ENCODE measurements around the gene TRIM25.

TRIM25 gene

DNA sequence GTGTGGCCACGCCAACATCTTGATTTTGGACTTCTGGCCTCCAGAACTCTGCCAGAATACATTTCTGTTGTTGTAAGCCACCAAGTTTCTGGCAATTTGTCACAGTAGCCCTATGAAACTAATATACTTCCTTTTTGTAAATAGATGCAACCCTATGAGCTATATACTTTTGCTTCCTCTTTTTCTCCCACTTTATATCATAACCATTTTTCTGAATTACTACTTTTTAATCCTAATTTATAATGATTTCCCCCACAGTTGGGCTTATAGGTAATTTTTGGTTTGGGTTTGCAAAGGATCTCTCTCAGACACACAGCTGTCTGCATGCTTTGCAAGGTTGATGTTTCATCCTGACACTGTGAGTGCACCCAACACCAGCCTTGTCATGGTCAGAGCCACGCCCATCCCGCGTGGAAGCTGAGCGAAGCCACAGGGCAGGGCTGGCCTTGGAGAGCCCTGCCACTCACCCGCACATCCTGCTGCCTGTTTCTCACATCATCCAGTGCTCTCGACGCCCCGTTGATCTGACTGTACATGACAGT, 5.8 kb downstream of the TRIM25 start:
- no peak for TF ChIP-seq CTBP1 (IDR thresholded peaks at IDR 0.05; ENCODE audit: borderline replicate concordance)
- no peak for TF ChIP-seq SUZ12 (IDR thresholded peaks at IDR 0.05)
- TF ChIP-seq FOXK2 (IDR thresholded peaks at IDR 0.05) = no peak
- no peak for TF ChIP-seq FOXA1 (IDR thresholded peaks at IDR 0.05)
- TF ChIP-seq L3MBTL2 (conservative IDR thresholded peaks at IDR 0.05) = no peak
- no peak for TF ChIP-seq ARNT (IDR thresholded peaks at IDR 0.05)
- TF ChIP-seq ELF4 (IDR thresholded peaks at IDR 0.05) = no peak
- no peak for TF ChIP-seq NFRKB (IDR thresholded peaks at IDR 0.05)
- TF ChIP-seq ZNF384 (IDR thresholded peaks at IDR 0.05) = no peak
- TF ChIP-seq LEF1 (IDR thresholded peaks at IDR 0.05; ENCODE audit: borderline replicate concordance) = no peak
- TF ChIP-seq FOXM1 (IDR thresholded peaks at IDR 0.05; ENCODE audit: borderline replicate concordance) = no peak
- no peak for DNase-seq (ENCODE audit: extremely low spot score)
- CTCF ChIA-PET = no interaction called here
- POLR2A ChIA-PET = no interaction called here

DNA sequence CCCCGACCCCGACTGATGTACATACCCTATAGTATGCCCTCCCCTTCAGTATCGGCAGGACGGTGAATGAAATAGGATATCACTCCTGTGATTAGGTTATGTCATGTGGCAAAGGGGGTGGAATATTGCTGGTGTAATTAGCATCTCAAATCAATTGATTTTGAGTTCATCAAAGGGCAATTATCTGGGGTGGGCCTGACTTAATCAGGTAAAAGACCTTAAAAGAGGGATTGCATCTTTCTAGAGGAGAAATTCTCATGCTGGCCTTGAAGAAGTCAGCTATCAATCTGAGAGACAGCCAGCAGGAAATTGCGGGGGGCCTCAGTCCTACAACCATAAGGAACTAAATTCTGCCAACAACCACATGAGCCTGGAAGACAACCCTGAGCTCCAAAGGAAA, 10.3 kb downstream of the TRIM25 start:
- ChIA-PET CTCF (no interaction called here), POLR2A (no interaction called here)
- TF ChIP-seq SUZ12 (IDR thresholded peaks at IDR 0.05) (no peak), FOXK2 (IDR thresholded peaks at IDR 0.05) (no peak), FOXM1 (IDR thresholded peaks at IDR 0.05; ENCODE audit: borderline replicate concordance) (no peak), ZNF384 (IDR thresholded peaks at IDR 0.05) (no peak), SP1 (IDR thresholded peaks at IDR 0.05) (no peak), BHLHE40 (IDR thresholded peaks at IDR 0.05; ENCODE audit: borderline replicate concordance) (no peak), CTBP1 (IDR thresholded peaks at IDR 0.05; ENCODE audit: borderline replicate concordance) (no peak), FOXA1 (IDR thresholded peaks at IDR 0.05) (no peak)
- TF ChIP-seq, protein P1, sequence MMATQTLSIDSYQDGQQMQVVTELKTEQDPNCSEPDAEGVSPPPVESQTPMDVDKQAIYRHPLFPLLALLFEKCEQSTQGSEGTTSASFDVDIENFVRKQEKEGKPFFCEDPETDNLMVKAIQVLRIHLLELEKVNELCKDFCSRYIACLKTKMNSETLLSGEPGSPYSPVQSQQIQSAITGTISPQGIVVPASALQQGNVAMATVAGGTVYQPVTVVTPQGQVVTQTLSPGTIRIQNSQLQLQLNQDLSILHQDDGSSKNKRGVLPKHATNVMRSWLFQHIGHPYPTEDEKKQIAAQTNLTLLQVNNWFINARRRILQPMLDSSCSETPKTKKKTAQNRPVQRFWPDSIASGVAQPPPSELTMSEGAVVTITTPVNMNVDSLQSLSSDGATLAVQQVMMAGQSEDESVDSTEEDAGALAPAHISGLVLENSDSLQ (IDR thresholded peaks at IDR 0.05) = no peak
- no peak for DNase-seq (ENCODE audit: extremely low spot score)

DNA sequence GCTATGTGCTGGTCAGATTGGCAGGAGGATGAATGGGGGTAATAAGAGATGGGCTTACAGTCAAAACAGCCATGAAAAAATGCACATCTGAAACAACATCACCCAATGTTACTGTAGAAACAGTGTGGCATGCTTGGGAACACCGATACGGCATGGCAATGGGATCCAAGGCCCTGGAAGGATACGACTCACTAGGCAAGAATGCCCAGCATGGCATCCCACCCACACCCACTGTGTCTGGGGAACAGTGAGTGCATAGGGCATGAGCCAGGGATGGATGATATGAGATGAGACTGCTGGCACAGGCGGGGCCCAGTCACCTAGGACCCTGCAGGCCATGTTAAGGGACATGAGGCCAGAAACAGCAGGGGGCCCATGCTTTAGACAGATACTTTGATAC, 11.5 kb downstream of the TRIM25 start:
- CTCF ChIA-PET = no interaction called here
- POLR2A ChIA-PET = interaction anchor here (2.7 kb wide), 1 partner anchor 11 kb away, joined by 14 read pairs; the partner anchor contains the start of gene TRIM25
- TF ChIP-seq, protein P1 (IDR thresholded peaks at IDR 0.05) = no peak
- no peak for TF ChIP-seq HDGF (IDR thresholded peaks at IDR 0.05; ENCODE audit: borderline replicate concordance)
- no peak for TF ChIP-seq SUZ12 (IDR thresholded peaks at IDR 0.05)
- no peak for TF ChIP-seq LEF1 (IDR thresholded peaks at IDR 0.05; ENCODE audit: borderline replicate concordance)
- no peak for TF ChIP-seq ARNT (IDR thresholded peaks at IDR 0.05)
- TF ChIP-seq FOXM1 (IDR thresholded peaks at IDR 0.05; ENCODE audit: borderline replicate concordance) = no peak
- TF ChIP-seq SP1 (IDR thresholded peaks at IDR 0.05) = no peak
- no peak for TF ChIP-seq FOXK2 (IDR thresholded peaks at IDR 0.05)
- no peak for TF ChIP-seq TARDBP (IDR thresholded peaks at IDR 0.05)
- TF ChIP-seq ZNF384 (IDR thresholded peaks at IDR 0.05) = no peak
- no peak for TF ChIP-seq FOXA1 (IDR thresholded peaks at IDR 0.05)
- no peak for TF ChIP-seq BHLHE40 (IDR thresholded peaks at IDR 0.05; ENCODE audit: borderline replicate concordance)
- TF ChIP-seq CTBP1 (IDR thresholded peaks at IDR 0.05; ENCODE audit: borderline replicate concordance) = no peak
- no peak for TF ChIP-seq ELF4 (IDR thresholded peaks at IDR 0.05)
- no peak for TF ChIP-seq NFRKB (IDR thresholded peaks at IDR 0.05)
- TF ChIP-seq L3MBTL2 (conservative IDR thresholded peaks at IDR 0.05) = no peak
- no peak for DNase-seq (ENCODE audit: extremely low spot score)

- POLR2A ChIA-PET = interaction anchor here (1.6 kb wide), 1 partner anchor 15 kb away, joined by 9 read pairs; the partner anchor contains the start of gene TRIM25
- no peak for TF ChIP-seq L3MBTL2 (conservative IDR thresholded peaks at IDR 0.05)
- CTCF ChIA-PET = no interaction called here
- DNase-seq (ENCODE audit: extremely low spot score) = no peak
These were observed 14.4 kb downstream of the TRIM25 start for GRCh38 chr17:56899403-56899802.

DNA sequence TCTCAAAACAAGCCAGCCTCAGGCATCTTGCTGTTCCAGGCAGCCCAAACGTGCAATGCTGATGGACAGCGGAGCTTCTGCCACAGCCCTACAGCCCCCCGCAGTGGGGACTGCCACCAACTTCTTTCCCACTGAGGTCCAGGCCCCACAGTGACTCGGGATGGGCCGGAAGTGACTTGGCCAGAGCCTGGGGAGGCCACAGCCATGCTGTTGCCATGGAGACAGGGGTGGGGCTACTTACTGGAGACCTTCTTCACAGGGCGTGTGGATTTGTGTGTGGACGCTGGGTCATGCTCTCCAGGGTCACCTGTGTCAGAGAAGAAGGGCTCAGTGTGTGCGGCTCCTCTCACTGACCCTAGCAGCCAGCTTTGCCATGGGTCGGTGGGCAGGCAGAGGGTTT, 15.0 kb downstream of the TRIM25 start:
- POLR2A ChIA-PET = interaction anchor here (1.6 kb wide), 1 partner anchor 15 kb away, joined by 9 read pairs; the partner anchor contains the start of gene TRIM25
- TF ChIP-seq ARNT (IDR thresholded peaks at IDR 0.05) (no peak), CTBP1 (IDR thresholded peaks at IDR 0.05; ENCODE audit: borderline replicate concordance) (no peak), BHLHE40 (IDR thresholded peaks at IDR 0.05; ENCODE audit: borderline replicate concordance) (no peak), FOXK2 (IDR thresholded peaks at IDR 0.05) (no peak), SP1 (IDR thresholded peaks at IDR 0.05) (no peak), ELF4 (IDR thresholded peaks at IDR 0.05) (no peak), ZNF384 (IDR thresholded peaks at IDR 0.05) (no peak), FOXM1 (IDR thresholded peaks at IDR 0.05; ENCODE audit: borderline replicate concordance) (no peak), SUZ12 (IDR thresholded peaks at IDR 0.05) (no peak)
- DNase-seq (ENCODE audit: extremely low spot score) = no peak
- CTCF ChIA-PET = no interaction called here

- TF ChIP-seq FOXA1 (IDR thresholded peaks at IDR 0.05) (no peak), SP1 (IDR thresholded peaks at IDR 0.05) (no peak), NFRKB (IDR thresholded peaks at IDR 0.05) (no peak), BHLHE40 (IDR thresholded peaks at IDR 0.05; ENCODE audit: borderline replicate concordance) (no peak), ZNF384 (IDR thresholded peaks at IDR 0.05) (no peak), TARDBP (IDR thresholded peaks at IDR 0.05) (no peak), ARNT (IDR thresholded peaks at IDR 0.05) (no peak), ELF4 (IDR thresholded peaks at IDR 0.05) (no peak), CTBP1 (IDR thresholded peaks at IDR 0.05; ENCODE audit: borderline replicate concordance) (no peak), FOXK2 (IDR thresholded peaks at IDR 0.05) (no peak), HDGF (IDR thresholded peaks at IDR 0.05; ENCODE audit: borderline replicate concordance) (no peak), LEF1 (IDR thresholded peaks at IDR 0.05; ENCODE audit: borderline replicate concordance) (no peak), SUZ12 (IDR thresholded peaks at IDR 0.05) (no peak), L3MBTL2 (conservative IDR thresholded peaks at IDR 0.05) (no peak), FOXM1 (IDR thresholded peaks at IDR 0.05; ENCODE audit: borderline replicate concordance) (no peak)
- TF ChIP-seq, protein P1 (IDR thresholded peaks at IDR 0.05) = no peak
- POLR2A ChIA-PET = interaction anchor here (1.6 kb wide), 1 partner anchor 16 kb away, joined by 9 read pairs; the partner anchor contains the start of gene TRIM25
- DNase-seq (ENCODE audit: extremely low spot score) = no peak
- CTCF ChIA-PET = no interaction called here
These were observed 16.0 kb downstream of the TRIM25 start for GRCh38 chr17:56897646-56898424.

Measured in HEK293T (cell line).